Spleen (tissue), 11 donors: ENCODE data around the gene ZDHHC14. TPM values are rescaled to one million over a fixed set of nuclear protein-coding genes. Genes with fewer than 3 reads are reported as not detected.
A peak's percentile ranks its signal among the peaks of the same experiment; 100 is the strongest.

ENCODE experiments used
- DNase-seq: peaks from one replicate; pipeline ENCODE4 v3.0.0-alpha.2; 2020
- H3K27ac ChIP-seq, 8 donors: fragments of 200-600 bp; sonication (generic) in 7 of 8; 1 replicate in 4 of 8; 2 replicates in 4 of 8; pipeline versions ENCODE4 v1.5.0 to v1.8.0; 2016 to 2021; ENCODE audit warnings: inconsistent platforms in 4 of 8, mild to moderate bottlenecking in 4 of 8, moderate library complexity in 1 of 8
- H3K27me3 ChIP-seq, 7 donors: fragments of 200-600 bp; sonication (generic) in 6 of 7; replicated peaks in 1 of 7; 1 replicate in 4 of 7; 2 replicates in 3 of 7; pipeline versions ENCODE4 v1.5.0 to v1.8.0; 2016 to 2021; ENCODE audit warnings: inconsistent platforms in 3 of 7, mild to moderate bottlenecking in 1 of 7
- H3K36me3 ChIP-seq, 6 donors: fragments of 200-600 bp; sonication (generic) in 5 of 6; 1 replicate in 4 of 6; 2 replicates in 2 of 6; pipeline versions ENCODE4 v1.5.0 to v1.8.0; 2016 to 2021; ENCODE audit warnings: inconsistent platforms in 2 of 6
- H3K4me1 ChIP-seq, 6 donors: fragments of 200-600 bp; sonication (generic) in 5 of 6; 1 replicate in 3 of 6; 2 replicates in 3 of 6; pipeline versions ENCODE4 v1.5.0 to v1.8.0; 2016 to 2021; ENCODE audit warnings: inconsistent platforms in 3 of 6
- H3K4me3 ChIP-seq, 8 donors: fragments of 200-600 bp; sonication (generic) in 7 of 8; 1 replicate in 4 of 8; 2 replicates in 4 of 8; pipeline versions ENCODE4 v1.5.0 to v1.8.0; 2016 to 2021; ENCODE audit warnings: inconsistent platforms in 4 of 8, mild to moderate bottlenecking in 4 of 8, moderate library complexity in 2 of 8
- H3K9me3 ChIP-seq, 8 donors: fragments of 200-600 bp; sonication (generic) in 7 of 8; 1 replicate in 4 of 8; 2 replicates in 4 of 8; pipeline versions ENCODE4 v1.5.0 to v1.8.0; 2016 to 2021; ENCODE audit warnings: inconsistent platforms in 4 of 8
- CTCF ChIP-seq, 11 experiments: fragments of 200-600 bp in 7 of 11; fragments of 450-650 bp in 4 of 11; sonication (generic) in 4 of 11; IDR thresholded peaks in 8 of 11; conservative IDR thresholded peaks in 3 of 11; 1 replicate in 7 of 11; 2 replicates in 4 of 11; pipeline versions ENCODE4 v1.4.0 to v1.8.0; 2016 to 2021; ENCODE audit warnings: antibody characterized with exemption in 11 of 11, inconsistent platforms in 4 of 11, mild to moderate bottlenecking in 1 of 11
- POLR2A ChIP-seq, 3 donors: fragments of 450-650 bp; IDR thresholded peaks; one replicate each; pipeline ENCODE4 v1.5.1; 2017; ENCODE audit warnings: antibody characterized with exemption in 3 of 3, mild to moderate bottlenecking in 1 of 3
- POLR2AphosphoS5 ChIP-seq, 3 donors: sonication (generic); formaldehyde crosslinking; IDR thresholded peaks; one replicate each; pipeline ENCODE4 v1.5.1; 2017; ENCODE audit warnings: antibody characterized with exemption in 3 of 3
- WGBS, 5 donors: extraction: QIAGEN DNeasy Blood & Tissue Kit in 3 of 5; methylation state at CpG; one replicate each; pipeline versions ENCODE4 v1.1.5 to v1.1.7; 2013 to 2018; 5-methylcytosine and 5-hydroxymethylcytosine counted together
- intact Hi-C: fragments of 100-400 bp; cut with DNase I; formaldehyde crosslinking; loops from one replicate; pipeline ENCODE4 v1.15.0; 2023; ENCODE audit warnings: low total_unique reads
- polyA plus RNA-seq, 3 donors: library from polyadenylated mRNA; stranded (reverse); fragments of 200-250 nt; gene quantifications; one replicate each; pipeline ENCODE4 v1.2.1, GENCODE V29; 2013
- total RNA-seq, 7 donors: library from RNA; depleted of rRNA in 3 of 7; stranded (reverse); fragments of >200 nt in 3 of 7; fragmentation: NEBNext Ultra II Directional in 4 of 7; extraction: Animal tissue kit (Norgen Biotek cat#: 25700) in 4 of 7; gene quantifications; one replicate each; pipeline versions ENCODE4 v1.1.0 to v1.2.1, GENCODE V29; 2016 to 2021
- donor health status: healthy with polysubstance abuse.
- donor health status: DM: no; HTN: no; CAD: no; lungs with moderate emphysema.
- donor health status: DM: no; HTN: no; CAD: no.
- donor health status: Bipolar disorder and iron deficiency.
- donor health status: healthy.
- donor health status: DM: no; HTN: no; CAD: no.
- donor health status: DM: yes; HTN: yes; CAD: no.

The ZDHHC14 gene
- total and polyA plus RNA-seq, 10 donors = 7.8 to 18.2 (median 11.7) TPM

- intact Hi-C loops = no loop called here
- Histone ChIP-seq H3K27ac (peak overlapping the region in 5 of 8 donors; percentile 19 to 36 (median 26)), H3K36me3 (no peaks in the 10 kb centered on the region), H3K4me1 (peaks cover 0 to 6% (median 0%) of the 10 kb centered on the region in 6 donors), H3K4me3 (no peak overlapping the region), H3K27me3 (no peaks in the 10 kb centered on the region), H3K9me3 (peaks cover 0 to 9% (median 0%) of the 10 kb centered on the region in 8 donors)
- 74 to 87% (median 85%) methylated on average over 10 of the region's 10 CpGs for WGBS, 5 donors
- DNase-seq = no peak
- TF ChIP-seq CTCF (IDR thresholded peaks at IDR 0.05 in 8 of 11, conservative IDR thresholded peaks at IDR 0.05 in 3 of 11) = no peak
- no peak for TF ChIP-seq POLR2AphosphoS5 (IDR thresholded peaks at IDR 0.05)
- TF ChIP-seq POLR2A (IDR thresholded peaks at IDR 0.05) = no peak
These were observed 64.5 kb downstream of the ZDHHC14 start for GRCh38 chr6:157445277-157446009.

DNA sequence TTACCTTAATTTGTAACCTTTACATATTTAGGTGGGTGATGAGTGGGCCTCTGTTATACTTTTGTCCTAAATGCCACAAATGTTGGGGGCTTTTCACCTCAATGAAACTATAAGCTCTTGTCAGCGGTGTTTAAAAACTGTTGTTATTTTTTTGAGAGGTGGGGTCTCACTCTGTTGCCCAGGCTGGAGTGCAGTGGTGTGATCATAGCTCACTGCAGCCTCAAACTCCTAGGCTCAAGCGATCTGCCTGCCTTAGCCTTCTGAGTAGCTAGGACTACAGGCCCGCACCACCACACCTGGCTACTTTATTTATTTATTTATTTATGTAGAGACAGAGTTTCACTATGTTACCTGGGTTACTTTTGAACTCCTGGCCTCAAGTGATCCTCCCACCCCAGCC, 66.7 kb downstream of the ZDHHC14 start:
- Histone ChIP-seq H3K36me3 (no peaks in the 10 kb centered on the region), H3K27me3 (no peaks in the 10 kb centered on the region), H3K27ac (no peak overlapping the region), H3K4me3 (no peak overlapping the region), H3K9me3 (peaks cover 0 to 6% (median 0%) of the 10 kb centered on the region in 8 donors), H3K4me1 (no peaks in the 10 kb centered on the region)
- 97 to 98% (median 98%) methylated on average over 3 of the region's 3 CpGs for WGBS, 5 donors
- TF ChIP-seq CTCF (IDR thresholded peaks at IDR 0.05 in 8 of 11, conservative IDR thresholded peaks at IDR 0.05 in 3 of 11) = no peak
- TF ChIP-seq POLR2A (IDR thresholded peaks at IDR 0.05) = no peak
- intact Hi-C loops = no loop called here
- no peak for DNase-seq

GRCh38 chr6:157449610-157450009, 68.6 kb downstream of the ZDHHC14 start:
- no peaks in the 10 kb centered on the region for H3K36me3 ChIP-seq
- H3K4me3 ChIP-seq = no peak overlapping the region
- TF ChIP-seq POLR2A (IDR thresholded peaks at IDR 0.05) = no peak
- no peak for TF ChIP-seq CTCF (IDR thresholded peaks at IDR 0.05 in 8 of 11, conservative IDR thresholded peaks at IDR 0.05 in 3 of 11)
- no peak for TF ChIP-seq POLR2AphosphoS5 (IDR thresholded peaks at IDR 0.05)
- intact Hi-C loops = no loop called here
- H3K9me3 ChIP-seq = no peaks in the 10 kb centered on the region
- H3K27me3 ChIP-seq = no peaks in the 10 kb centered on the region
- 81 to 93% (median 86%) methylated on average over 6 of the region's 6 CpGs for WGBS, 5 donors
- H3K4me1 ChIP-seq = no peaks in the 10 kb centered on the region
- no peak for DNase-seq
- no peak overlapping the region for H3K27ac ChIP-seq

- no peak for TF ChIP-seq CTCF (IDR thresholded peaks at IDR 0.05 in 8 of 11, conservative IDR thresholded peaks at IDR 0.05 in 3 of 11)
- no peak for TF ChIP-seq POLR2A (IDR thresholded peaks at IDR 0.05)
- TF ChIP-seq POLR2AphosphoS5 (IDR thresholded peaks at IDR 0.05) = no peak
- Histone ChIP-seq H3K27ac (no peak overlapping the region), H3K36me3 (no peaks in the 10 kb centered on the region), H3K9me3 (no peaks in the 10 kb centered on the region), H3K27me3 (no peaks in the 10 kb centered on the region), H3K4me1 (peaks cover 0 to 3% (median 0%) of the 10 kb centered on the region in 6 donors), H3K4me3 (no peak overlapping the region)
- WGBS, 5 donors = 84 to 87% (median 85%) methylated on average over 10 of the region's 10 CpGs
- no peak for DNase-seq
- intact Hi-C loops = no loop called here
These were observed 70.1 kb downstream of the ZDHHC14 start for GRCh38 chr6:157450931-157451742.
